ENCODE results near the gene G6PC1.
"Not testable (repeated sequence)": the region's sequence is repeated elsewhere in the genome, so short reads cannot be mapped to it uniquely, and the experiment has no call there.

G6PC1 gene

DNA sequence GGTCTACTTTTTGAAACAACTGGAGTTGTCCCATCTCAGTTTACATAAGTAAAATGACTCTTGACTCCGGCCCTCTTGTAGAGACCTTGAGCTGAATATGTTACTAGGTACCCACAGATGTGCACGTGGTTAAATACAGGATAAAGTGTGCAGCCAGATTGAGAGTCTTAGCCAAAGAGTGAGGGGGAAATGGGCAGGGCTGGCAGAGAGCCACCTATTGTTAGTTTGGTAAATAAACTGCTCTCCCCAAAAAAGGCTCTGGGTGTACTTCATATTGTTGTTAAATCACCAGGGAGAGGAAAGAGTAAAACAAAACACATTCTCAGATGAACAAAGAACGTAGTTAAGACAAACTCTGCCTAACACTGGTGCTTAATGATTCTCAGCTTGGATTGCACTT, 20.3 kb downstream of the G6PC1 start:
- no peaks in the 10 kb centered on the region for H3K27me3 ChIP-seq (ENCODE audit: low read length)
- H3K9ac ChIP-seq (ENCODE audit: low read length): no peak overlapping the region
- no peaks in the 10 kb centered on the region for H3K9me2 ChIP-seq (replicated peaks; ENCODE audit: insufficient read depth, low read length)
- H3K27ac ChIP-seq (ENCODE audit: low read depth, low read length): no peak overlapping the region
- no peaks in the 10 kb centered on the region for H3K36me3 ChIP-seq (ENCODE audit: low read length)
- H3K79me2 ChIP-seq (ENCODE audit: insufficient read depth, low read length): no peaks in the 10 kb centered on the region
- TF ChIP-seq CTCF (IDR thresholded peaks at IDR 0.05; ENCODE audit: insufficient read depth, low read length, poor library complexity, severe bottlenecking): no peak
- no peak overlapping the region for H2AFZ ChIP-seq (ENCODE audit: low read depth, low read length, severe bottlenecking)
- no peak overlapping the region for H3K4me3 ChIP-seq (ENCODE audit: insufficient read depth, low read length, poor library complexity, severe bottlenecking)
- no peaks in the 10 kb centered on the region for H4K20me1 ChIP-seq (ENCODE audit: low read depth, low read length)
- no peak overlapping the region for H3K4me2 ChIP-seq (ENCODE audit: low read depth, low read length, poor library complexity, severe bottlenecking)
- no peaks in the 10 kb centered on the region for H3F3A ChIP-seq (ENCODE audit: insufficient read depth)
- no peaks in the 10 kb centered on the region for H3K9me3 ChIP-seq (ENCODE audit: insufficient read depth, low read length)

- TF ChIP-seq CTCF (IDR thresholded peaks at IDR 0.05; ENCODE audit: insufficient read depth, low read length, poor library complexity, severe bottlenecking): no peak
- TF ChIP-seq EZH2phosphoT487 (conservative IDR thresholded peaks at IDR 0.05; ENCODE audit: low read length): no peak
- no peak overlapping the region for H3K9ac ChIP-seq (ENCODE audit: low read length)
Measured at GRCh38 chr17:42922294-42922693, 21.7 kb downstream of the G6PC1 start.

DNA sequence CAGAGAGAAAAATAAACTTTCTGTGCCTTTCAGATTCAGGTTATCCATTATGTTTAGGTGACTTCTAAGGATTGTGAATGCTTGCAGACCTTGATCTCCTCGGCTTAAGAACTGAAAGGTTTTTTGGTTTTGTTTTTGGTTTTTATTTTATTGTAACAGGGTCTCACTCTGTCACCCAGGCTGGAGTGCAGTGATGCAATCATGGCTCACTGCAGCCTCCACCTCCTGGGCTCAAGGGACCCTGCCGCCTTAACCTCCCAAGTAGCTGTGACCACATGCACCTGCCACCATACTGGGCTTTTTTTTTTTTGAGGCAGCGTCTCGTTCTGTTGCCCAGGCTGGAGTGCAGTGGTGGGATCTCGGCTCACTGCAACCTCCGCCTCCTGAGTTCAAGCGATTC, 22.9 kb downstream of the G6PC1 start:
- not testable (repeated sequence) for H3K9me2 ChIP-seq (replicated peaks; ENCODE audit: insufficient read depth, low read length); H3K4me3 ChIP-seq (ENCODE audit: insufficient read depth, low read length, poor library complexity, severe bottlenecking); H4K20me1 ChIP-seq (ENCODE audit: low read depth, low read length); H3K27me3 ChIP-seq (ENCODE audit: low read length); H3K4me2 ChIP-seq (ENCODE audit: low read depth, low read length, poor library complexity, severe bottlenecking); H3K79me2 ChIP-seq (ENCODE audit: insufficient read depth, low read length); H3K9me3 ChIP-seq (ENCODE audit: insufficient read depth, low read length); H3K36me3 ChIP-seq (ENCODE audit: low read length); H3K9ac ChIP-seq (ENCODE audit: low read length); H3F3A ChIP-seq (ENCODE audit: insufficient read depth); H3K27ac ChIP-seq (ENCODE audit: low read depth, low read length); H2AFZ ChIP-seq (ENCODE audit: low read depth, low read length, severe bottlenecking)

More at GRCh38 chr17:42922294-42922693, 21.7 kb downstream of the G6PC1 start:
- H3K9me3 ChIP-seq (ENCODE audit: insufficient read depth, low read length): no peaks in the 10 kb centered on the region
- no peaks in the 10 kb centered on the region for H3K36me3 ChIP-seq (ENCODE audit: low read length)
- no peak overlapping the region for H3K27ac ChIP-seq (ENCODE audit: low read depth, low read length)
- H3K4me2 ChIP-seq (ENCODE audit: low read depth, low read length, poor library complexity, severe bottlenecking): no peak overlapping the region
- no peaks in the 10 kb centered on the region for H3K79me2 ChIP-seq (ENCODE audit: insufficient read depth, low read length)
- H3F3A ChIP-seq (ENCODE audit: insufficient read depth): no peaks in the 10 kb centered on the region
- H3K9me2 ChIP-seq (replicated peaks; ENCODE audit: insufficient read depth, low read length): no peaks in the 10 kb centered on the region
- no peaks in the 10 kb centered on the region for H4K20me1 ChIP-seq (ENCODE audit: low read depth, low read length)
- no peaks in the 10 kb centered on the region for H3K27me3 ChIP-seq (ENCODE audit: low read length)
- H2AFZ ChIP-seq (ENCODE audit: low read depth, low read length, severe bottlenecking): no peak overlapping the region
- no peak overlapping the region for H3K4me3 ChIP-seq (ENCODE audit: insufficient read depth, low read length, poor library complexity, severe bottlenecking)

DNA sequence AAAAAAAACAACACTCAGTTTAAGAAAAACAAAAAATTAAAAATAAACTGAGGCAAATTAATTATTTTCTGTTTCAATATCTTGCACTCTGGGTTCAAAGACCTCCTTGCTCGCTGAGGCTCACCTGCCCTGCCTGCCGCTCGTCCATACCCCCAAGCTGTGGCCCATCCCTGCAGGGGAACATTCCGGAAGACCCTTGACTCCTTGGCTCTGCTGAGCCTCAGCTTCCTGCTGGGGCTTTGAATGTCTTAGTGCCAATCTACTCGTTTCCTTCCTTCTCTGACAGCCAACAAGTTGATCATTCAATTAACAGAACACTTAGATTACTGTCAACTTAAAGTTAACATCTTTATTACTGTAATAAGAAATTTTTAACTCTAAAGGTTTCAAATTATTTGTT, 24.3 kb downstream of the G6PC1 start:
- H3K27ac ChIP-seq (ENCODE audit: low read depth, low read length): no peak overlapping the region
- TF ChIP-seq CTCF (IDR thresholded peaks at IDR 0.05; ENCODE audit: insufficient read depth, low read length, poor library complexity, severe bottlenecking) (no peak), EZH2phosphoT487 (conservative IDR thresholded peaks at IDR 0.05; ENCODE audit: low read length) (no peak)

More for the DNA sequence above, 24.3 kb downstream of the G6PC1 start:
- no peaks in the 10 kb centered on the region for H3K79me2 ChIP-seq (ENCODE audit: insufficient read depth, low read length)
- no peak overlapping the region for H2AFZ ChIP-seq (ENCODE audit: low read depth, low read length, severe bottlenecking)
- no peak overlapping the region for H3K4me3 ChIP-seq (ENCODE audit: insufficient read depth, low read length, poor library complexity, severe bottlenecking)
- no peaks in the 10 kb centered on the region for H3K9me2 ChIP-seq (replicated peaks; ENCODE audit: insufficient read depth, low read length)
- no peaks in the 10 kb centered on the region for H3K36me3 ChIP-seq (ENCODE audit: low read length)
- H3K9ac ChIP-seq (ENCODE audit: low read length): no peak overlapping the region
- H3F3A ChIP-seq (ENCODE audit: insufficient read depth): no peaks in the 10 kb centered on the region
- H4K20me1 ChIP-seq (ENCODE audit: low read depth, low read length): no peaks in the 10 kb centered on the region
- H3K4me2 ChIP-seq (ENCODE audit: low read depth, low read length, poor library complexity, severe bottlenecking): no peak overlapping the region
- H3K9me3 ChIP-seq (ENCODE audit: insufficient read depth, low read length): no peaks in the 10 kb centered on the region
- no peaks in the 10 kb centered on the region for H3K27me3 ChIP-seq (ENCODE audit: low read length)
